Suprapubic skin (tissue), 4 donors: ENCODE measurements around the gene SHOX. TPM values are rescaled to one million over a fixed set of nuclear protein-coding genes. Genes with fewer than 3 reads are reported as not detected.

Experiments used
- DNase-seq, 2 donors: peaks; one replicate each; pipeline ENCODE4 v3.0.0-alpha.2; 2019; ENCODE audit warnings: low spot score in 2 of 2
- H3K27ac ChIP-seq: fragments of 200-600 bp; sonication (generic); one replicate; pipeline ENCODE4 v1.5.1; 2019
- H3K27me3 ChIP-seq: fragments of 200-600 bp; sonication (generic); one replicate; pipeline ENCODE4 v1.5.1; 2019
- H3K36me3 ChIP-seq: fragments of 200-600 bp; sonication (generic); one replicate; pipeline ENCODE4 v1.5.1; 2019
- H3K4me1 ChIP-seq: fragments of 200-600 bp; sonication (generic); one replicate; pipeline ENCODE4 v1.5.1; 2019
- H3K4me3 ChIP-seq: fragments of 200-600 bp; sonication (generic); one replicate; pipeline ENCODE4 v1.5.1; 2019; ENCODE audit warnings: mild to moderate bottlenecking
- H3K9me3 ChIP-seq: fragments of 200-600 bp; sonication (generic); one replicate; pipeline ENCODE4 v1.5.1; 2019
- EP300 ChIP-seq: sonication (generic); formaldehyde crosslinking; IDR thresholded peaks from one replicate; pipeline ENCODE4 v1.6.1; 2017; ENCODE audit warnings: antibody characterized with exemption
- POLR2A ChIP-seq, 2 donors: fragments of 450-650 bp; IDR thresholded peaks; one replicate each; pipeline ENCODE4 v1.6.1; 2017; ENCODE audit warnings: antibody characterized with exemption in 2 of 2, mild to moderate bottlenecking in 2 of 2, moderate library complexity in 2 of 2
- POLR2AphosphoS5 ChIP-seq, 3 donors: sonication (generic); formaldehyde crosslinking; IDR thresholded peaks; one replicate each; pipeline ENCODE4 v1.6.1; 2017; ENCODE audit warnings: antibody characterized with exemption in 3 of 3
- WGBS: methylation state at CpG from one replicate; pipeline ENCODE4 v1.1.5; 2018; 5-methylcytosine and 5-hydroxymethylcytosine counted together
- total RNA-seq, 4 donors: library from RNA; depleted of rRNA; stranded (reverse); fragments of >200 nt; gene quantifications; one replicate each; pipeline ENCODE4 v1.1.0, GENCODE V29; 2016
- TF ChIP-seq, protein P1 (sequence below), 2 donors: fragments of 200-600 bp in 1 of 2; fragments of 450-650 bp in 1 of 2; sonication (generic) in 1 of 2; IDR thresholded peaks; one replicate each; pipeline ENCODE4 v1.5.1; 2016 to 2019; ENCODE audit warnings: antibody characterized with exemption in 2 of 2, mild to moderate bottlenecking in 1 of 2, moderate library complexity in 1 of 2

Gene SHOX
- total RNA-seq, 4 donors from 2014 or later = 0.16 to 0.32 (median 0.23) TPM; not detected in 1

DNA sequence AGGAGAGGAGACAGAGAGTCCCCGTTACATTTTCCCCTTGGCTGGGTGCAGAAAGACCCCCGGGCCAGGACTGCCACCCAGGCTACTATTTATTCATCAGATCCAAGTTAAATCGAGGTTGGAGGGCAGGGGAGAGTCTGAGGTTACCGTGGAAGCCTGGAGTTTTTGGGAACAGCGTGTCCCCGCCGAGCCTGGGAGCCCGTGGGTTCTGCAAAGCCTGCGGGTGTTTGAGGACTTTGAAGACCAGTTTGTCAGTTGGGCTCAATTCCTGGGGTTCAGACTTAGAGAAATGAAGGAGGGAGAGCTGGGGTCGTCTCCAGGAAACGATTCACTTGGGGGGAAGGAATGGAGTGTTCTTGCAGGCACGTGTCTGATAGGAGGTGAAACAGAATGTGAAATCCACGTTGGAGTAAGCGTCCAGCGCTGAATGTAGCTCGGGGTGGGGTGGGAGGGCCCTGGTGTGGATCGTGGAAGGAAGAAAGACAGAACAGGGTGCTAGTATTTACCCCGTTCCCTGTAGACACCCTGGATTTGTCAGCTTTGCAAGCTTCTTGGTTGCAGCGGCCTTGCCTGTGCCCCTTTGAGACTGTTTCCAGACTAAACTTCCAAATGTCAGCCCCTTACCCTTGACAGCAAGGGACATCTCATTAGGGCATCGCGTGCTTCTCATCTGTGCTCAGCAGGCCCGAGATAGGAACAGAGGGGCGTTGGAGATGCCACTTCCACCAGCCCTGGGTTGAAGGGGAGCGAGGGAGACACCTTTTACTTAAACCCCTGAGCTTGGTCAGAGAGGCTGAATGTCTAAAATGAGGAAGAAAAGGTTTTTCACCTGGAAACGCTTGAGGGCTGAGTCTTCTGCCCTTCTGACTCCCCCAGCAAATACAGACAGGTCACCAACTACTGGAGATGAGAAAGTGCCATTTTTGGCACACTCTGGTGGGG is 2.7 kb downstream of the SHOX start:
- no peak overlapping the region for H3K4me3 ChIP-seq
- no peak overlapping the region for H3K27ac ChIP-seq
- DNase-seq = no peak
- H3K36me3 ChIP-seq = no peaks in the 10 kb centered on the region
- no peak for TF ChIP-seq EP300
- no peak for TF ChIP-seq POLR2AphosphoS5 (IDR thresholded peaks at IDR 0.05)
- no peak for TF ChIP-seq POLR2A (IDR thresholded peaks at IDR 0.05)
- TF ChIP-seq, protein P1, sequence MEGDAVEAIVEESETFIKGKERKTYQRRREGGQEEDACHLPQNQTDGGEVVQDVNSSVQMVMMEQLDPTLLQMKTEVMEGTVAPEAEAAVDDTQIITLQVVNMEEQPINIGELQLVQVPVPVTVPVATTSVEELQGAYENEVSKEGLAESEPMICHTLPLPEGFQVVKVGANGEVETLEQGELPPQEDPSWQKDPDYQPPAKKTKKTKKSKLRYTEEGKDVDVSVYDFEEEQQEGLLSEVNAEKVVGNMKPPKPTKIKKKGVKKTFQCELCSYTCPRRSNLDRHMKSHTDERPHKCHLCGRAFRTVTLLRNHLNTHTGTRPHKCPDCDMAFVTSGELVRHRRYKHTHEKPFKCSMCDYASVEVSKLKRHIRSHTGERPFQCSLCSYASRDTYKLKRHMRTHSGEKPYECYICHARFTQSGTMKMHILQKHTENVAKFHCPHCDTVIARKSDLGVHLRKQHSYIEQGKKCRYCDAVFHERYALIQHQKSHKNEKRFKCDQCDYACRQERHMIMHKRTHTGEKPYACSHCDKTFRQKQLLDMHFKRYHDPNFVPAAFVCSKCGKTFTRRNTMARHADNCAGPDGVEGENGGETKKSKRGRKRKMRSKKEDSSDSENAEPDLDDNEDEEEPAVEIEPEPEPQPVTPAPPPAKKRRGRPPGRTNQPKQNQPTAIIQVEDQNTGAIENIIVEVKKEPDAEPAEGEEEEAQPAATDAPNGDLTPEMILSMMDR (IDR thresholded peaks at IDR 0.05) = no peak
- H3K4me1 ChIP-seq = no peaks in the 10 kb centered on the region
- no peaks in the 10 kb centered on the region for H3K9me3 ChIP-seq
- H3K27me3 ChIP-seq = peaks cover 84% of the 10 kb centered on the region
- 6% methylated on average over 25 of the region's 25 CpGs for WGBS

DNA sequence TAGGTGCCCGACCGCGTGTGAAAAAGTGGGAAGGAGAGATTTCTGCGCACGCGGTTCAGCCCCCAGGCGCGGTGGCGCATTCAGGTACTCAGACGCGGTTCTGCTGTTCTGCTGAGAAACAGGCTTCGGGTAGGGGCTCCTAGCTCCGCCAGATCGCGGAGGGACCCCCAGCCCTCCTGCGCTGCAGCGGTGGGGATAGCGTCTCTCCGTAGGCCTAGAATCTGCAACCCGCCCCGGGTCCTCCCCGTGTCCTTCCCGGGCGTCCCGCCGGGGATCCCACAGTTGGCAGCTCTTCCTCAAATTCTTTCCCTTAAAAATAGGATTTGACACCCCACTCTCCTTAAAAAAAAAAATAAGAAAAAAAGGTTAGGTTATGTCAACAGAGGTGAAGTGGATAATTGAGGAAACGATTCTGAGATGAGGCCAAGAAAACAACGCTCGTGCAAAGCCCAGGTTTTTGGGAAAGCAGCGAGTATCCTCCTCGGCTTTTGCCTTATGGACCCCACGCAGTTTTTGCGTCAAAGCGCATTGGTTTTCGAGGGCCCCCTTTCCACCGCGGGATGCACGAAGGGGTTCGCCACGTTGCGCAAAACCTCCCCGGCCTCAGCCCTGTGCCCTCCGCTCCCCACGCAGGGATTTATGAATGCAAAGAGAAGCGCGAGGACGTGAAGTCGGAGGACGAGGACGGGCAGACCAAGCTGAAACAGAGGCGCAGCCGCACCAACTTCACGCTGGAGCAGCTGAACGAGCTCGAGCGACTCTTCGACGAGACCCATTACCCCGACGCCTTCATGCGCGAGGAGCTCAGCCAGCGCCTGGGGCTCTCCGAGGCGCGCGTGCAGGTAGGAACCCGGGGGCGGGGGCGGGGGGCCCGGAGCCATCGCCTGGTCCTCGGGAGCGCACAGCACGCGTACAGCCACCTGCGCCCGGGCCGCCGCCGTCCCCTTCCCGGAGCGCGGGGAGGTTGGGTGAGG is 3.7 kb downstream of the SHOX start:
- H3K27me3 ChIP-seq = peaks cover 90% of the 10 kb centered on the region
- no peaks in the 10 kb centered on the region for H3K4me1 ChIP-seq
- 7% methylated on average over 49 of the region's 84 CpGs for WGBS
- no peaks in the 10 kb centered on the region for H3K9me3 ChIP-seq
- TF ChIP-seq EP300 = no peak
- TF ChIP-seq, protein P1 (IDR thresholded peaks at IDR 0.05) = no peak
- no peak for TF ChIP-seq POLR2A (IDR thresholded peaks at IDR 0.05)
- no peak for TF ChIP-seq POLR2AphosphoS5 (IDR thresholded peaks at IDR 0.05)
- no peak overlapping the region for H3K4me3 ChIP-seq
- H3K36me3 ChIP-seq = no peaks in the 10 kb centered on the region
- DNase-seq = no peak
- H3K27ac ChIP-seq = no peak overlapping the region

DNA sequence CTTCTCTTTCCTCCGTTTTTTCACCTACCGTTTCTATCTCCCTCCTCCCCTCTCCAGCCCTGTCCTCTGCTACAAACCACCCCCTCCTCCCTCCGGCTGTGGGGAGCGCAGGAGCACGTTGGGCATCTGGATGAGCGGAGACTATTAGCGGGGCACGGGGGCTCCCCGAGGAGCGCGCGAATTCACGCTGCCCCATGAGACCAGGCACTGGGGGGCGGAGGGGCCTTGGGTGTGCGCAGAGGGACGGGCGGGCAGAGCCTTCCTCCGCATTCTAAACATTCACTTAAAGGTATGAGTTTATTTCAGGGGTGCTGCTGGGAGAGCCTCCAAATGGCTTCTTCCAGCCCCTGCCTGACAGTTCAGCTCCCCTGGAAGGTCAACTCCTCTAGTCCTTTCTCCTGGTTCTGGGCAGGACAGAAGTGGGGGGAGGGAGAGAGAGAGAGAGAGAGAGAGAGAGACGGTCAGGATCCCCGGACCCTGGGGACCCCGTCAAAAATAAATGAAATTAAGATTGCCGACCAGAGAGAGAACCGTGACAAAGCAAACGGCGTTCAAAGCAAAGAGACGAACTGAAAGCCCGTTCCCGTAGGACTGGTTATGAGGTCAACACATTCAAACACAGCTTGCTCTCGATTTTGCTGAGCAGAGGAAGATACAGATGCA is 5.0 kb downstream of the SHOX start:
- WGBS = 5% methylated on average over 28 of the region's 29 CpGs
- H3K27me3 ChIP-seq = peaks cover 90% of the 10 kb centered on the region
- TF ChIP-seq POLR2A (IDR thresholded peaks at IDR 0.05) (no peak), POLR2AphosphoS5 (IDR thresholded peaks at IDR 0.05) (no peak)
- TF ChIP-seq, protein P1 (IDR thresholded peaks at IDR 0.05) = no peak
- no peaks in the 10 kb centered on the region for H3K4me1 ChIP-seq
- DNase-seq = no peak
- no peak overlapping the region for H3K27ac ChIP-seq
- H3K9me3 ChIP-seq = no peaks in the 10 kb centered on the region
- H3K36me3 ChIP-seq = no peaks in the 10 kb centered on the region
- H3K4me3 ChIP-seq = no peak overlapping the region

DNA sequence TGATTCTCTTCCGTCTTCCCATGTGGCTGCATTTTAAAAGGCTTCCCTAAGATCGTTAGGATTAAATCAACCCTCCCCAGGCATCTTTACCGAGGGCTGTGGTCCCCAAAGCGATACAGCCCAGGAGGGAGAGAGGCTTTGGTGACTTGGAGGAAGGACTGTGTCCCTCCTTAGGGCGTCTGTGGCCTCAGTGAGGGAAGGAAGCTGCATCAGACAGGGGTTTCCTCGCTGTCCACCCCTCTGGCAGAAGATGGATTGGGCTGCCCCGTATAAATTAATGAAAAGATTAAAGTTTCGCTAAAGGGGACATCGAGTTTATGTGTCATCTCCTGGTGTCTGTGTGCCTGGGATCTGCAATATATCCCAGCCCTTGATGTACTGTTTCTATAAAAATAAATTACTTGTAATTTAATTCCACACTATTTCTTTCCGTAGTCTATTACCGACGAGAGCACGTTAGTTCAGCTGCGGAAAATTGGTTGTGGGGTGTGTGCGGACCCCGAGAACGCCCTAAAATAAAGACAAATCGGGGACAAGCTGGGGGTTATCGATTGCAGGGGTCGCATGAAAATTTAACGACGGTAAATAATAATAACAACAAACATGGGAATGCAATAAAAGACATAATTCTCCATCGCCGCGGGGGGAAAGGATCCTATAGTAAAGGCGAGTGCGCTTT is 6.5 kb downstream of the SHOX start:
- TF ChIP-seq POLR2A (IDR thresholded peaks at IDR 0.05) = no peak
- TF ChIP-seq EP300 = no peak
- no peak for TF ChIP-seq POLR2AphosphoS5 (IDR thresholded peaks at IDR 0.05)
- TF ChIP-seq, protein P1 (IDR thresholded peaks at IDR 0.05) = no peak
- H3K4me1 ChIP-seq = no peaks in the 10 kb centered on the region
- no peaks in the 10 kb centered on the region for H3K9me3 ChIP-seq
- no peak overlapping the region for H3K27ac ChIP-seq
- H3K4me3 ChIP-seq = no peak overlapping the region
- WGBS = 9% methylated on average over 27 of the region's 27 CpGs
- peaks cover 90% of the 10 kb centered on the region for H3K27me3 ChIP-seq
- no peak for DNase-seq
- H3K36me3 ChIP-seq = no peaks in the 10 kb centered on the region
